DOHH2 (cell line): Measurements from ENCODE around the gene PALLD.

Experiments
- CTCF ChIP-seq: fragments of 200-600 bp; sonication (generic); IDR thresholded peaks from one replicate; pipeline ENCODE4 v1.5.1; 2014; ENCODE audit warnings: antibody characterized with exemption, mild to moderate bottlenecking, low read depth, low read length; ENCODE audit not compliant: poor library complexity, severe bottlenecking
- EZH2phosphoT487 ChIP-seq: fragments of 200-600 bp; sonication (generic); IDR thresholded peaks from 2 replicates; pipeline ENCODE4 v1.6.1; 2017; ENCODE audit warnings: borderline replicate concordance, mild to moderate bottlenecking, antibody characterized with exemption, low read length, moderate library complexity, mixed read lengths

GRCh38 chr4:168925789-168926490, 429.1 kb downstream of the PALLD start:
- no peak for TF ChIP-seq CTCF
- no peak for TF ChIP-seq EZH2phosphoT487
